GM23338 (cell line): Measurements from ENCODE around the gene AURKAIP1. TPM values are rescaled to one million over a fixed set of nuclear protein-coding genes. Genes with fewer than 3 reads are reported as not detected.

Experiments used
- ATAC-seq: fragments of 200-7000 bp; cut with Tn5 transposase; 3 replicates; pipeline ENCODE4 v1.9.1; 2020
- DNase-seq: peaks from one replicate; pipeline ENCODE4 v3.0.0-alpha.2; 2015; ENCODE audit warnings: low spot score
- H2AFZ ChIP-seq: fragments of 200-600 bp; sonication (generic); 2 replicates; pipeline ENCODE4 v1.8.0; 2016; ENCODE audit warnings: antibody characterized with exemption, mild to moderate bottlenecking, moderate library complexity
- H3F3A ChIP-seq: fragments of 200-600 bp; sonication (generic); replicated peaks from 2 replicates; pipeline ENCODE4 v1.8.0; 2017; ENCODE audit warnings: antibody characterized with exemption, mixed run types, low read depth
- H3K27ac ChIP-seq: fragments of 200-600 bp; sonication (generic); 2 replicates; pipeline ENCODE4 v1.6.1; 2016; ENCODE audit warnings: low read depth
- H3K27me3 ChIP-seq: fragments of 200-600 bp; sonication (generic); 2 replicates; pipeline ENCODE4 v1.8.0; 2016; ENCODE audit warnings: mild to moderate bottlenecking, mixed run types, moderate library complexity; ENCODE audit not compliant: insufficient read depth
- H3K36me3 ChIP-seq: fragments of 200-600 bp; sonication (generic); 2 replicates; pipeline ENCODE4 v1.8.0; 2016; ENCODE audit warnings: mild to moderate bottlenecking; ENCODE audit not compliant: insufficient read depth
- H3K4me1 ChIP-seq: fragments of 200-600 bp; sonication (generic); 2 replicates; pipeline ENCODE4 v1.8.0; 2016; ENCODE audit warnings: mild to moderate bottlenecking, moderate library complexity; ENCODE audit not compliant: insufficient read depth
- H3K4me2 ChIP-seq: fragments of 200-600 bp; sonication (generic); 2 replicates; pipeline ENCODE4 v1.7.1; 2017; ENCODE audit warnings: mixed run types
- H3K4me3 ChIP-seq: fragments of 200-600 bp; sonication (generic); 2 replicates; pipeline ENCODE4 v1.6.1; 2016; ENCODE audit warnings: mixed run types
- H3K79me2 ChIP-seq: fragments of 200-600 bp; sonication (generic); replicated peaks from 2 replicates; pipeline ENCODE4 v1.8.0; 2017; ENCODE audit warnings: mild to moderate bottlenecking; ENCODE audit not compliant: insufficient read depth
- H3K9me2 ChIP-seq: fragments of 200-600 bp; sonication (generic); 2 replicates; pipeline ENCODE4 v1.8.0; 2017; ENCODE audit not compliant: insufficient read depth
- H4K20me1 ChIP-seq: fragments of 200-600 bp; sonication (generic); replicated peaks from 2 replicates; pipeline ENCODE4 v1.8.0; 2017; ENCODE audit warnings: mild to moderate bottlenecking; ENCODE audit not compliant: insufficient read depth
- H3K27ac Mint-ChIP-seq: 2 replicates; pipeline ENCODE4 v1.8.0; 2020; ENCODE audit warnings: inconsistent platforms, mild to moderate bottlenecking, moderate library complexity, mixed read lengths
- H3K27me3 Mint-ChIP-seq: 3 replicates; pipeline ENCODE4 v1.8.0; 2022; ENCODE audit warnings: low read depth, mild to moderate bottlenecking, moderate library complexity, mixed read lengths, inconsistent platforms; ENCODE audit not compliant: insufficient read depth, poor library complexity
- H3K36me3 Mint-ChIP-seq: 3 replicates; pipeline ENCODE4 v1.8.0; 2021; ENCODE audit warnings: low read depth, mild to moderate bottlenecking, inconsistent platforms, moderate library complexity, mixed read lengths
- H3K4me1 Mint-ChIP-seq: 3 replicates; pipeline ENCODE4 v1.8.0; 2020; ENCODE audit warnings: mild to moderate bottlenecking, inconsistent platforms, mixed read lengths
- H3K4me3 Mint-ChIP-seq: 3 replicates; pipeline ENCODE4 v1.8.0; 2021; ENCODE audit warnings: moderate library complexity, mild to moderate bottlenecking, inconsistent platforms, mixed read lengths
- H3K9me3 Mint-ChIP-seq: 3 replicates; pipeline ENCODE4 v1.8.0; 2020; ENCODE audit warnings: moderate library complexity, mild to moderate bottlenecking, inconsistent platforms, mixed read lengths
- CREB1 ChIP-seq: fragments of 250-450 bp; sonication (Bioruptor Pico); IDR thresholded peaks from 2 replicates; pipeline ENCODE4 v1.5.0; 2020; ENCODE audit warnings: low read depth, mild to moderate bottlenecking, moderate library complexity
- EZH2 ChIP-seq: fragments of 200-600 bp; sonication (generic); IDR thresholded peaks from one replicate; pipeline ENCODE4 v1.8.0; 2017; ENCODE audit warnings: antibody characterized with exemption, mild to moderate bottlenecking, low read depth; ENCODE audit not compliant: unreplicated experiment
- NANOG ChIP-seq: IDR thresholded peaks from 2 replicates; pipeline ENCODE4 v1.6.1; 2016; ENCODE audit warnings: antibody characterized with exemption, borderline replicate concordance
- POLR2AphosphoS5 ChIP-seq: IDR thresholded peaks from 2 replicates; pipeline ENCODE4 v1.6.1; 2016; ENCODE audit warnings: antibody characterized with exemption, low read depth
- ZNF114 ChIP-seq: fragments of 250-450 bp; sonication (Bioruptor Pico); IDR thresholded peaks from 2 replicates; pipeline ENCODE4 v1.5.0; 2020; ENCODE audit warnings: mild to moderate bottlenecking, moderate library complexity
- ZNF331 ChIP-seq: fragments of 250-450 bp; sonication (Bioruptor Pico); IDR thresholded peaks from 2 replicates; pipeline ENCODE4 v1.5.0; 2020; ENCODE audit warnings: low read depth, mild to moderate bottlenecking, moderate library complexity
- polyA plus RNA-seq: library from polyadenylated mRNA; unstranded; fragments of >200 nt; fragmentation: Nextera tagmentation; extraction: Ambion mirVana; gene quantifications from 2 replicates; pipeline ENCODE4 v1.2.1, GENCODE V29; 2016
- total RNA-seq: library from RNA; depleted of rRNA; stranded (reverse); fragments of >200 nt; shearing (Covaris generic); gene quantifications from 2 replicates; pipeline ENCODE4 v1.2.3, GENCODE V29; 2014
- TF ChIP-seq, protein P1 (sequence below): IDR thresholded peaks from one replicate; pipeline ENCODE4 v1.6.1; 2018; ENCODE audit warnings: antibody characterized with exemption; ENCODE audit not compliant: unreplicated experiment
- TF ChIP-seq, protein P2 (sequence below): fragments of 250-450 bp; sonication (Bioruptor Pico); IDR thresholded peaks from 2 replicates; pipeline ENCODE4 v1.5.0; 2020; ENCODE audit warnings: mild to moderate bottlenecking, moderate library complexity

Gene AURKAIP1
- total and polyA plus RNA-seq, 2 experiments from 2014 or later, result 167 to 355 TPM

DNA sequence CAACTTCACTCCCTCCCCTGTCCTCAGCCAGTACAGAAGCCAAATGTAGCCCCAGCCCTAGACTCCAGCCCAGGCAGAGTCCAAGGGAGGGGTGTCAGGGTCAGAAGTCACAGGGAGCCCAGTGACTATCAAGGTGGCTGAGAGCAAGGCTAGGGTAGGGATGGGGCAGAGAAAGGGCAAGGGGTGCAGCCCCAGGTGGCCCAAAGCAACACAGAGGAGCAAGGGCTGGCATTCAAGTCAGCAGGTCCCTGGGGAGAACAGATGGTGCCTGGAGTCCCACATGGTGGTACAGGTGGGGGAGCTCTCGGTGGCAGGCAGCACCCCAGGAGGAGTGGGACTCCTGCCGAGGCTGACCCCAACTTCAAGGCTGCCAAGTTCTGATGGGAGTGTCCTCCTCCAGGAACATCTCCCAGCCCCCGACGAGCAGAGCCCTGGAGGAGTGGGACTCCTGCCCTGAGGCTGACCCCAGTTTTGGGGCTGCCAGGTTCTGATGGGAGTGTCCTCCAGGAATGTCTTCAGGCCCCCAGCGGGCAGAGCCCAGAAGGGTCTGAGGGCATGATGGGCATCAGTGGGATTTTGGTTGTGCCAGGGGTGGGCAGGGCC lies 22.1 kb downstream of the AURKAIP1 start:
- Histone ChIP-seq H3K36me3 (no peaks in the 10 kb centered on the region), H3K4me2 (peak overlapping the region; percentile 90), H4K20me1 (no peaks in the 10 kb centered on the region; the same call in 1 of the 2 replicates), H3K79me2 (no peaks in the 10 kb centered on the region), H3K4me3 (peak overlapping the region; percentile 69), H3K27ac (no peak overlapping the region), H3K27me3 (peaks cover 28% of the 10 kb centered on the region), H2AFZ (no peak overlapping the region), H3K4me1 (peaks cover 25% of the 10 kb centered on the region), H3F3A (peaks cover 25% of the 10 kb centered on the region), H3K9me2 (no peaks in the 10 kb centered on the region)
- TF ChIP-seq CREB1 (no peak), POLR2AphosphoS5 (peak; percentile 5; the same call in 1 of the 2 replicates), NANOG (no peak), EZH2 (no peak), ZNF331 (CRISPR knock-in tag) (no peak), ZNF114 (no peak)
- TF ChIP-seq, protein P1, sequence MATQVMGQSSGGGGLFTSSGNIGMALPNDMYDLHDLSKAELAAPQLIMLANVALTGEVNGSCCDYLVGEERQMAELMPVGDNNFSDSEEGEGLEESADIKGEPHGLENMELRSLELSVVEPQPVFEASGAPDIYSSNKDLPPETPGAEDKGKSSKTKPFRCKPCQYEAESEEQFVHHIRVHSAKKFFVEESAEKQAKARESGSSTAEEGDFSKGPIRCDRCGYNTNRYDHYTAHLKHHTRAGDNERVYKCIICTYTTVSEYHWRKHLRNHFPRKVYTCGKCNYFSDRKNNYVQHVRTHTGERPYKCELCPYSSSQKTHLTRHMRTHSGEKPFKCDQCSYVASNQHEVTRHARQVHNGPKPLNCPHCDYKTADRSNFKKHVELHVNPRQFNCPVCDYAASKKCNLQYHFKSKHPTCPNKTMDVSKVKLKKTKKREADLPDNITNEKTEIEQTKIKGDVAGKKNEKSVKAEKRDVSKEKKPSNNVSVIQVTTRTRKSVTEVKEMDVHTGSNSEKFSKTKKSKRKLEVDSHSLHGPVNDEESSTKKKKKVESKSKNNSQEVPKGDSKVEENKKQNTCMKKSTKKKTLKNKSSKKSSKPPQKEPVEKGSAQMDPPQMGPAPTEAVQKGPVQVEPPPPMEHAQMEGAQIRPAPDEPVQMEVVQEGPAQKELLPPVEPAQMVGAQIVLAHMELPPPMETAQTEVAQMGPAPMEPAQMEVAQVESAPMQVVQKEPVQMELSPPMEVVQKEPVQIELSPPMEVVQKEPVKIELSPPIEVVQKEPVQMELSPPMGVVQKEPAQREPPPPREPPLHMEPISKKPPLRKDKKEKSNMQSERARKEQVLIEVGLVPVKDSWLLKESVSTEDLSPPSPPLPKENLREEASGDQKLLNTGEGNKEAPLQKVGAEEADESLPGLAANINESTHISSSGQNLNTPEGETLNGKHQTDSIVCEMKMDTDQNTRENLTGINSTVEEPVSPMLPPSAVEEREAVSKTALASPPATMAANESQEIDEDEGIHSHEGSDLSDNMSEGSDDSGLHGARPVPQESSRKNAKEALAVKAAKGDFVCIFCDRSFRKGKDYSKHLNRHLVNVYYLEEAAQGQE, result no peak
- TF ChIP-seq, protein P2, sequence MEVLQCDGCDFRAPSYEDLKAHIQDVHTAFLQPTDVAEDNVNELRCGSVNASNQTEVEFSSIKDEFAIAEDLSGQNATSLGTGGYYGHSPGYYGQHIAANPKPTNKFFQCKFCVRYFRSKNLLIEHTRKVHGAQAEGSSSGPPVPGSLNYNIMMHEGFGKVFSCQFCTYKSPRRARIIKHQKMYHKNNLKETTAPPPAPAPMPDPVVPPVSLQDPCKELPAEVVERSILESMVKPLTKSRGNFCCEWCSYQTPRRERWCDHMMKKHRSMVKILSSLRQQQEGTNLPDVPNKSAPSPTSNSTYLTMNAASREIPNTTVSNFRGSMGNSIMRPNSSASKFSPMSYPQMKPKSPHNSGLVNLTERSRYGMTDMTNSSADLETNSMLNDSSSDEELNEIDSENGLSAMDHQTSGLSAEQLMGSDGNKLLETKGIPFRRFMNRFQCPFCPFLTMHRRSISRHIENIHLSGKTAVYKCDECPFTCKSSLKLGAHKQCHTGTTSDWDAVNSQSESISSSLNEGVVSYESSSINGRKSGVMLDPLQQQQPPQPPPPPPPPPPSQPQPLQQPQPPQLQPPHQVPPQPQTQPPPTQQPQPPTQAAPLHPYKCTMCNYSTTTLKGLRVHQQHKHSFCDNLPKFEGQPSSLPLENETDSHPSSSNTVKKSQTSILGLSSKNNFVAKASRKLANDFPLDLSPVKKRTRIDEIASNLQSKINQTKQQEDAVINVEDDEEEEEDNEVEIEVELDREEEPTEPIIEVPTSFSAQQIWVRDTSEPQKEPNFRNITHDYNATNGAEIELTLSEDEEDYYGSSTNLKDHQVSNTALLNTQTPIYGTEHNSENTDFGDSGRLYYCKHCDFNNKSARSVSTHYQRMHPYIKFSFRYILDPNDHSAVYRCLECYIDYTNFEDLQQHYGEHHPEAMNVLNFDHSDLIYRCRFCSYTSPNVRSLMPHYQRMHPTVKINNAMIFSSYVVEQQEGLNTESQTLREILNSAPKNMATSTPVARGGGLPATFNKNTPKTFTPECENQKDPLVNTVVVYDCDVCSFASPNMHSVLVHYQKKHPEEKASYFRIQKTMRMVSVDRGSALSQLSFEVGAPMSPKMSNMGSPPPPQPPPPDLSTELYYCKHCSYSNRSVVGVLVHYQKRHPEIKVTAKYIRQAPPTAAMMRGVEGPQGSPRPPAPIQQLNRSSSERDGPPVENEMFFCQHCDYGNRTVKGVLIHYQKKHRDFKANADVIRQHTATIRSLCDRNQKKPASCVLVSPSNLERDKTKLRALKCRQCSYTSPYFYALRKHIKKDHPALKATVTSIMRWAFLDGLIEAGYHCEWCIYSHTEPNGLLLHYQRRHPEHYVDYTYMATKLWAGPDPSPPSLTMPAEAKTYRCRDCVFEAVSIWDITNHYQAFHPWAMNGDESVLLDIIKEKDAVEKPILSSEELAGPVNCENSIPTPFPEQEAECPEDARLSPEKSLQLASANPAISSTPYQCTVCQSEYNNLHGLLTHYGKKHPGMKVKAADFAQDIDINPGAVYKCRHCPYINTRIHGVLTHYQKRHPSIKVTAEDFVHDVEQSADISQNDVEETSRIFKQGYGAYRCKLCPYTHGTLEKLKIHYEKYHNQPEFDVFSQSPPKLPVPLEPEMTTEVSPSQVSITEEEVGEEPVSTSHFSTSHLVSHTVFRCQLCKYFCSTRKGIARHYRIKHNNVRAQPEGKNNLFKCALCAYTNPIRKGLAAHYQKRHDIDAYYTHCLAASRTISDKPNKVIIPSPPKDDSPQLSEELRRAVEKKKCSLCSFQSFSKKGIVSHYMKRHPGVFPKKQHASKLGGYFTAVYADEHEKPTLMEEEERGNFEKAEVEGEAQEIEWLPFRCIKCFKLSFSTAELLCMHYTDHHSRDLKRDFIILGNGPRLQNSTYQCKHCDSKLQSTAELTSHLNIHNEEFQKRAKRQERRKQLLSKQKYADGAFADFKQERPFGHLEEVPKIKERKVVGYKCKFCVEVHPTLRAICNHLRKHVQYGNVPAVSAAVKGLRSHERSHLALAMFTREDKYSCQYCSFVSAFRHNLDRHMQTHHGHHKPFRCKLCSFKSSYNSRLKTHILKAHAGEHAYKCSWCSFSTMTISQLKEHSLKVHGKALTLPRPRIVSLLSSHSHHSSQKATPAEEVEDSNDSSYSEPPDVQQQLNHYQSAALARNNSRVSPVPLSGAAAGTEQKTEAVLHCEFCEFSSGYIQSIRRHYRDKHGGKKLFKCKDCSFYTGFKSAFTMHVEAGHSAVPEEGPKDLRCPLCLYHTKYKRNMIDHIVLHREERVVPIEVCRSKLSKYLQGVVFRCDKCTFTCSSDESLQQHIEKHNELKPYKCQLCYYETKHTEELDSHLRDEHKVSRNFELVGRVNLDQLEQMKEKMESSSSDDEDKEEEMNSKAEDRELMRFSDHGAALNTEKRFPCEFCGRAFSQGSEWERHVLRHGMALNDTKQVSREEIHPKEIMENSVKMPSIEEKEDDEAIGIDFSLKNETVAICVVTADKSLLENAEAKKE (CRISPR knock-in tag), result no peak
- H3K9me3 Mint-ChIP-seq, result no peaks in the 10 kb centered on the region
- H3K4me3 Mint-ChIP-seq, result peak overlapping the region; percentile 56; the same call in 2 of the 3 replicates
- no peak overlapping the region for H3K27ac Mint-ChIP-seq
- ATAC-seq, result no peak
- DNase-seq, result no peak
- H3K27me3 Mint-ChIP-seq, result peaks cover 34% of the 10 kb centered on the region
- H3K36me3 Mint-ChIP-seq, result no peaks in the 10 kb centered on the region
- peaks cover 19% of the 10 kb centered on the region for H3K4me1 Mint-ChIP-seq
